Muscle of arm (tissue), 12 donors: ENCODE results near the gene KCNQ1. TPM values are rescaled to one million over a fixed set of nuclear protein-coding genes. Genes with fewer than 3 reads are reported as not detected.

Experiments
- DNase-seq: peaks from one replicate; pipeline ENCODE4 v3.0.0-alpha.2; 2013
- polyA plus RNA-seq, 12 donors: library from polyadenylated mRNA; unstranded; fragments of 120-200 nt; gene quantifications; one replicate each; pipeline ENCODE4 v1.2.1, GENCODE V29; 2013; ENCODE audit not compliant: insufficient read length in 12 of 12

The KCNQ1 gene
- polyA plus RNA-seq, 12 donors = 1.3 to 2.5 (median 2.0) TPM; not detected in 2

DNA sequence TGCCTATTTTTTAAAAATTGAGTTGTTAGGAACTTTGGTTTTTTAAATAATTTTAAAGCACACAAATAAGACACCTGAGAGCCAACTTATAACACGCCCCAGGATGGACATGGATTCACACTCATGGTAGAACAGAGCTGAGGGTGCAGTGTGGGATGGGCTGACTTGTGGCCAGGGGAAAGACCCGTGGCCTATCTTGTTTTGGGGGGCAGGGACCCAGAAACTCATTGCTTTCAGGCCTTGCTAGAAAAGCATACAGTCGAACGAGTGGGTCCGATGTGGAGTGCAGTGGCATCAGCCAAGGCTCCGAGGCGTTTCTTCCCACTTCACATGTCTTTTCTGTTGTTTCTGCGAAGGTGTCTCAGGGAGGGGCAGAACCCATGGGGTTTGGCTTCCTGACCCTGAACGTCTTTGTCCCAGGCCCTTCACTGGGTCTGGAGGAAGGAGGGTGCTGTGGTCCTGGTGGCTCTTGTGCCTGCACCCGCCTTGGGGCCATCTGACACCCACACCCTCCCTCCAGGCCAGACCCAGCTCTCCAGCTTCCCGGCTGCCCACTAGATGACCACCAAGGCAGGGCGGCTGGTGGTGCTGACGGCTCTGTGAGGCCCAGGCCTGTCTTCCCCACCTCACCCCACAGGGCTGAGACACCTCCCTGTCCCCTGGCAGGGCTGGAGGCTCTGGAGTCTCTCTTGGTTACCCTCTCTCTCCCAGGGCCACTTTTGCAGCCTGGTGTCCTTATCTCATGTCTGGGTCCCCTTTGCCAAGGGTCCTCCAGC, 120.8 kb downstream of the KCNQ1 start:
- DNase-seq = no peak

DNA sequence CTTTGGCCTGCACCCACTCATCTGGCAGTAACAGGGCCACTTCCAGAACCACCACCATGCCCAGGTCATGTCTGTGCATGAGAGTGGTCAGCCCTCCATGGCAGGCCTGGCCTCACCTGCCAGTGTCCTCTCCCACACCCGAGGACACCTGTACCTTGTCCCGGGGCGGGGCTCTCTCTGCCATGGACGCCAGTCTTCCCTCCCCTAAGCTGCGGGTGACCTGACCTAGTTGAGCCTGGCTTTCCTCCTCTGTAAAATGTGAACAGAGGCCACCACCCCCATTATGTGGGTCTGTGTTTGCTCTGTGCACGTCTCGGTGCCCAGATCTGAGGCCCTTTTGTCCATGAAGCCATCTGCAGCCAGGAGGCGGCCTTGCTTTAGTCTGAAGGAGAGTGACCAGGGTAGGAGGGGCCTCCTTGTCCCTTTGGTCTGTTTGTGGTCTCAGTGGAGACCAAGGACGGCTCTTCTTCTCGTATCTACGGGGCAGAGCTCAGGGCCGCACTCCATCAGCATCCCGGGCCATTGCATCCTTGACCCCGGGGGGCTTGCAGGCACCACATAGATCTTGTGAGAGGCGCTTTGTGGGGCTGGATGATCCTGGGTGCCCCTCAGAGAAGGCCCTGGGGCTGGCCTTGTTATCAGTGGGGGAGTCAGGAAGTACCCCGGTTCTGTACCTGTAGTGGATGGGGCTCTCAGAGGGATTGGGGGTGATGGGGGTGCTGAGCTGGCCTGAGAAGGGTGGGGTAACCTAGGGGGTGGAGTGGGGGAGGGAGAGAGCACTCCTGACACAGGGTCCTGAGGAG, 121.6 kb downstream of the KCNQ1 start:
- DNase-seq = no peak

DNA sequence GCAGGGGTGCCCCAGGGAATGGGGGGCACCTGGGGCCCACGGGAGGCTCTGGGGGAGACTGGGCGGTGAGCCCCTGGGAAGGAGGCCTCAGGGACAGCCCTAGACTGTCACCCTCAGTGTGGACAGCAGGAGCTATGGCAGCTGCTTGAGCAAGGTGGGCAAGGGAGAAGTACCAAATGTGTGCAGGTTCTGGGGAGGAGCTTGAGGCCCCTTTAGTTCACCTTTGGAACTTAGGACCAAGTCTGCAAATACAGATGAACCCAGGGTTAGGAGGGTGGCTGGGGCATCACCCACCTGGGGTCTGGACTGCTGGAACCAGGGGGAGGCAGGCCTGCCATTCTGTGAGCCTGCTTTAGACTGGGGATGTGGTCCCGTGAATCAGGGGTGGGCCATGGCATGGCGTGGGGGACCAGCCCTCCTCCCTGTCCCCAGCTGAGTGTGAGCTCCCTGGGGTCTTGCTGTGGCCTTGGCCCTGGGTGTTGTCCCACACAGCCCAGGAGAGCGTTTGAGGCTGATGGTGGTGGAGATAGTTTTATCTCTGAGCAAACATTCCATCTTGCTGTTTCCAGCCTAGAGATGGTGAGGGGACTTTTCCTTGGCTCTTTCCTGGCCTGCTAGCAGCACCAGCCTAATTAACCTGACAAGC, 122.3 kb downstream of the KCNQ1 start:
- no peak for DNase-seq

GRCh38 chr11:2569321-2569721, 124.5 kb downstream of the KCNQ1 start:
- DNase-seq = no peak

- DNase-seq = no peak
These were observed 125.0 kb downstream of the KCNQ1 start for GRCh38 chr11:2569731-2570210.

DNA sequence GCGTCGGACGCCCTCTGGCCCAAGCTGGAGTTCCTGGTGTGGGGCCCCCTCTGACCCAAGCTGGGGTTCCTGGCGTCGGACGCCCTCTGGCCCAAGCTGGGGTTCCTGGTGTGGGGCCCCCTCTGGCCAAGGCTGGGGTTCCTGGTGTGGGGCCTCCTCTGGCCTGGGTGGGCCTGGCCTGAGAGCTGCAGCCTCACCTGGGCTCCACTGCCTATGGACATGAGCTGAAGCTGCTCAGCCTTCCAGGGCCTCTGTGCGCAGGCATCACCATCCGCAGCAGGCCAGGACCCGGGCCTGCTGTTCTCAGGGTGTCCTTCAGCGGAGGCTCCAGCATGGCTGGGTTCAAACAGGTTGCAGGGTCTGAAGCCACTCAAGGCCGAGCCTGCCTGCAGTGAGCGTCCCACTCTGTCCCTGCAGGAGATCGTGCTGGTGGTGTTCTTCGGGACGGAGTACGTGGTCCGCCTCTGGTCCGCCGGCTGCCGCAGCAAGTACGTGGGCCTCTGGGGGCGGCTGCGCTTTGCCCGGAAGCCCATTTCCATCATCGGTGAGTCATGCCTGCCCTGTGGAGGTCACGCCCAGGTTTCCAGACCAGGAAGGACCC, 125.5 kb downstream of the KCNQ1 start:
- no peak for DNase-seq

GRCh38 chr11:2570841-2571597, 126.2 kb downstream of the KCNQ1 start:
- DNase-seq = no peak

- no peak for DNase-seq
These were observed 126.9 kb downstream of the KCNQ1 start for GRCh38 chr11:2571598-2572281.

GRCh38 chr11:2572491-2573239, 127.9 kb downstream of the KCNQ1 start:
- no peak for DNase-seq

GRCh38 chr11:2573240-2574042, 128.6 kb downstream of the KCNQ1 start:
- no peak for DNase-seq

GRCh38 chr11:2574043-2574552, 129.3 kb downstream of the KCNQ1 start:
- no peak for DNase-seq

DNA sequence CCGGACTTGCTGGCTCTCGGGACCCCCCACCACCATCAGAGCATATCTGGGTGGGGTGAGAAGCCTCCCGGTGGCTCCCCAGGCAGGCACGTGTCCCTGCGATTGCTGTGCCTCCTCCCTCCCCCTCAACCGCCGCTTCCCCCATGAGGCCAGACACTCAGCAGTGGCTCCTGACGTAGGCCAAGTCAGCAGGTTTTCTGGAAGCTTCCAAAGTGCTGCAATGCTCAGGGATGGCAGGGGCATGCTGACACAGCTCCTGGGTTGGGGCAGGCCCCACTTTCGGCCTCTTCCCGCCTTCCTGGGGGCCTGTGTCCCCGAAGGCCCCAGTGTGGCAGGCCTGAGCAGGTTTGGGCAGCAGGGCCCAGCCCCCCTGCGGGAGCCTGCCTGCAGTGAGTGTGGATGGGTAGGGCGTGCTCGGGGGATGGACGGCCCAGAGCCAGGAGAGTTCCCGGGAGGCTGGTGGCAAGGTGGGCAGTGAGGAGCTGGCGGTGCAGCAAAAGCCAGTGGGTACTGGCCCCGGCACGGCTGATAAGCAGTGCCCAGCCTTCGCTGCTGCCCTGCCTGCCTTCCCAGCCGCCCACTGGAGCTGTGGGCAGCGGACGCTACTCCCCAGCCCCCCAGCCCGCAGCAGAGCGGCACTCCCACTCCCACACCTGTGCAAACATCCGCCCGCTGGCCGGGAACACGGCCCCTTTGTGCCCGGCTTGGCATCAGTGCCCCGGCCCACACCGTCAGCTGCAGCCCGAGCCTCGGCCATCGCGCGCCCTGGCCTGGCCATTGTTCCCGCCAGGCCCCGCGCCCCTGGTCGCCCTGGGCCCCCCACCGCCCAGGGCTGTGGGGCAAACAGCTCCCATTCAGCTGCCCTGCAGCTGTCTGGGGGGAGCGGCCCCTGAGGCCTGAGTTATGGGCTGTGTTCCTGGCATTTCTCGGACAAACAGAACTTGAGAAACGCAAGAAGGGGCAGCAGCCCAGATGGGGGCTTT, 130.0 kb downstream of the KCNQ1 start:
- no peak for DNase-seq

DNA sequence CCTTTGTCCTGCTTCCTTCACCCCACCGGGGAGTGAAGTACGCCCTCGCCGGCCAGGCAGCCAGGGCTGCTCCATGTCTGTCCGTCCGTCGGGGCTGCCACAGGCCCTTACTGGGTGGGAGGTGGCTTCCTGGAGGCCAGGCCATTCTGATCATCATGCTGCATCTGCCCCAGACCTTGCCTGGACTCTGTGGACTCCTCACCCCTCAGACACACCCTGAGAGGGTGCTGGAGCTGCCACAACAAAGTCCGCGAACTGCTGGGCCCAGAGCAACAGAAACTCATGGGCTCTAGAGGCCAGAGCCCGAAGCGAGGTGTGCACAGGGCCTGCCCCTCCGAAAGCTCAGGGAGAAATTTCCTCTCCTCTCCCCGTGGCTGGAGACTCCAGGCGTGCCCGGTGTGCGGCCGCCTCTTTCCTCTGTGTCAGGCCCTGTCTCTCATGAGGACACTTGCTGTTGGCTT, 130.8 kb downstream of the KCNQ1 start:
- DNase-seq = no peak

GRCh38 chr11:2576111-2576510, 131.3 kb downstream of the KCNQ1 start:
- DNase-seq = no peak

DNA sequence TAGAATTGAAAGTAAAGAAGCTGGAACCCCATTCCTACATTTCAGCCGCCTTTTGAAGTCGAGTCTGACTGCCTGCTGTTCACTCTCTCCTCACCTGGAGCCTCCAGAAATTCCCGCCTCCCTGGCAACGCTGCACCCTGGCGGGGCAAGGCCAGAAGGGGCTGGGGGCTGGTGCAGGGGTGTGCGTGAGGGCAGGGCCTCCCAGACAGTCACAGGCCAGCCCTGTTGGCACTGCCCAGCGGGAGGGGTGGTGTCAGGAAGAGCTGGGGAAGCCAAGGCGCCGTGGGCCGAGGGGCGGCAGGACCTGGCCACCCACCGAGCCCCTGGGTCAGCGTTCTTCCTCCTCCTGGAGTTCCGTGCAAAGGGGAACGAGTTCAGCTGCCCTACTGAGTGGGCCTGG, 131.7 kb downstream of the KCNQ1 start:
- DNase-seq = no peak

- DNase-seq = no peak
These were observed 132.5 kb downstream of the KCNQ1 start for GRCh38 chr11:2577031-2577990.
